Measurements from ENCODE around the gene TUBB2B. TPM values are rescaled to one million over a fixed set of nuclear protein-coding genes. Genes with fewer than 3 reads are reported as not detected.

The TUBB2B gene
- total RNA-seq, 2 donors from 2014 or later = 2.2 to 2.4 TPM

- Histone ChIP-seq H3K9me3 (no peaks in the 10 kb centered on the region), H3K4me3 (no peak overlapping the region), H3K36me3 (peaks cover 13% of the 10 kb centered on the region), H3K27ac (no peak overlapping the region), H3K4me1 (no peaks in the 10 kb centered on the region), H3K27me3 (no peaks in the 10 kb centered on the region)
- no peak for TF ChIP-seq CTCF (IDR thresholded peaks at IDR 0.05)
- no peak for DNase-seq (ENCODE audit: low spot score)
Measured at GRCh38 chr6:3271756-3272155, 44.3 kb upstream of the TUBB2B start.

- no peaks in the 10 kb centered on the region for H3K27me3 ChIP-seq
- H3K9me3 ChIP-seq = no peaks in the 10 kb centered on the region
- H3K36me3 ChIP-seq = peaks cover 13% of the 10 kb centered on the region
- no peak for DNase-seq (ENCODE audit: low spot score)
- no peak for TF ChIP-seq CTCF (IDR thresholded peaks at IDR 0.05)
- no peak overlapping the region for H3K27ac ChIP-seq
- no peak overlapping the region for H3K4me3 ChIP-seq
- H3K4me1 ChIP-seq = no peaks in the 10 kb centered on the region
Measured at GRCh38 chr6:3270258-3270657, 42.8 kb upstream of the TUBB2B start.

GRCh38 chr6:3269281-3269975, 42.0 kb upstream of the TUBB2B start:
- DNase-seq (ENCODE audit: low spot score) = no peak
- Histone ChIP-seq H3K4me3 (no peak overlapping the region), H3K36me3 (peaks cover 17% of the 10 kb centered on the region), H3K9me3 (no peaks in the 10 kb centered on the region), H3K4me1 (no peaks in the 10 kb centered on the region), H3K27ac (no peak overlapping the region), H3K27me3 (no peaks in the 10 kb centered on the region)
- no peak for TF ChIP-seq CTCF (IDR thresholded peaks at IDR 0.05)

- H3K36me3 ChIP-seq = peaks cover 22% of the 10 kb centered on the region
- no peak overlapping the region for H3K27ac ChIP-seq
- DNase-seq (ENCODE audit: low spot score) = no peak
- no peaks in the 10 kb centered on the region for H3K4me1 ChIP-seq
- no peak overlapping the region for H3K4me3 ChIP-seq
- no peaks in the 10 kb centered on the region for H3K27me3 ChIP-seq
- TF ChIP-seq CTCF (IDR thresholded peaks at IDR 0.05) = no peak
- H3K9me3 ChIP-seq = no peaks in the 10 kb centered on the region
Measured at GRCh38 chr6:3268680-3269079, 41.2 kb upstream of the TUBB2B start.

- peaks cover 22% of the 10 kb centered on the region for H3K36me3 ChIP-seq
- no peak overlapping the region for H3K27ac ChIP-seq
- no peak for TF ChIP-seq CTCF (IDR thresholded peaks at IDR 0.05)
- no peaks in the 10 kb centered on the region for H3K9me3 ChIP-seq
- no peak for DNase-seq (ENCODE audit: low spot score)
- H3K27me3 ChIP-seq = no peaks in the 10 kb centered on the region
- no peak overlapping the region for H3K4me3 ChIP-seq
- H3K4me1 ChIP-seq = no peaks in the 10 kb centered on the region
Measured at GRCh38 chr6:3267162-3267561, 39.7 kb upstream of the TUBB2B start.

- no peak for DNase-seq (ENCODE audit: low spot score)
- Histone ChIP-seq H3K4me1 (peaks cover 0 to 8% of the 10 kb centered on the region in 2 donors), H3K36me3 (peaks cover 13% of the 10 kb centered on the region), H3K4me3 (no peak overlapping the region), H3K27me3 (no peaks in the 10 kb centered on the region), H3K27ac (no peak overlapping the region), H3K9me3 (no peaks in the 10 kb centered on the region)
- no peak for TF ChIP-seq CTCF (IDR thresholded peaks at IDR 0.05)
Measured at GRCh38 chr6:3266170-3266569, 38.7 kb upstream of the TUBB2B start.
